ENCODE measurements around the gene SRC.
A peak's percentile ranks its signal among the peaks of the same experiment; 100 is the strongest.

The SRC gene

DNA sequence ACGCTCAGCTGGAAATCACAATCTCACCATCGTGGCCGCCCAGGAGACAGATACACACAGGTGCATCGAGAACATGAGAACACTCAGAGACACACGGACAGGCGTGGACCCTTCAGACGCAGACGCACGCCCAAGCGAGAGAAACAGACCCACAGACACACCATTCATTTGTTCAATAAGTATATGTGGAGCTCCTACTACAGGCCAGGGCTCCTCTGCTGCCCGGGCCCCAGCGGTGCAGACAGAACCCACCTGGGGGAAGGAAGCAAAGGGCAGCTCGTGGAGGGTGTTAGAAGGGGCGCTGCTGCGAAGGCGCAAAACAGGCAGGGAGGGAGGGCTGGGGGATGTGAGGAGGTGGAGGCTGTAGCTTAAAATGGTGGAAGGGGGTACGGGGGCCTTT lies 39.2 kb downstream of the SRC start:
- no peak for DNase-seq

DNA sequence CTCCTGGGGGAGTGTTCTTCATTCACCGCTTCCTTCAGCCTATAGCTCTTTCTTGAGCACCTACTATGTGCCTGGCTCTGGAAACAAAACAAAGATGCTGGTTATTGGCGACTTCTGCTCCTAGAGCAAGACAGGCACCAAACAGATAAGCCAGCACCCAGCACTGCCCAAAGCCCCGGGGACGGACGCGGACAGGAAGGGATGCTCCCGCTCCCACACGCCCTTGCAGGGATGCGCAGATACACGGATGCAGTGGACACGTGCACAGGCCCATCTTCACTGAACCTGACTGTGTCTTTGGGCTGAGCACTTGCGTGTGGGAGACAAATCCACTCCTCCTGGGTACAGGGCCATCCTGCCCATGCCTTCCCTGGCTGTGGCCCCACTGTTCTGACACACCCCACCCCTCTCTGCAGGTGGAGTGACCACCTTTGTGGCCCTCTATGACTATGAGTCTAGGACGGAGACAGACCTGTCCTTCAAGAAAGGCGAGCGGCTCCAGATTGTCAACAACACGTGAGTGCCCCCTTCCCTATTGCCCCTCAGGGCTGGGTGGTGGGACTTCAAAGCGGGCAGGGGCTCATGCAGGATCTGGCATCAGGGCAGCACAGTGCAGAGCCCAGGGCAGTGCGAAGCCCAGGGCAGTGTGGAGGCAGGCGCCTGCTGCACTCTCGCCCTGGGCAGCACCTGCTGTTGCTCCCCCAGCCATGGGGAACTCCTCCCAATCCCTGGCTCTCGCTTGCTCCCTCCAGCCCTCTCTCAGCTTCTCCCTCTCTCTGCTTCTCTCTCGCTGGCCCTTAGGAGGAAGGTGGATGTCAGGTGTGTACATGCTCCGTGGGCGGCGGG lies 39.9 kb downstream of the SRC start:
- no peak for DNase-seq

DNA sequence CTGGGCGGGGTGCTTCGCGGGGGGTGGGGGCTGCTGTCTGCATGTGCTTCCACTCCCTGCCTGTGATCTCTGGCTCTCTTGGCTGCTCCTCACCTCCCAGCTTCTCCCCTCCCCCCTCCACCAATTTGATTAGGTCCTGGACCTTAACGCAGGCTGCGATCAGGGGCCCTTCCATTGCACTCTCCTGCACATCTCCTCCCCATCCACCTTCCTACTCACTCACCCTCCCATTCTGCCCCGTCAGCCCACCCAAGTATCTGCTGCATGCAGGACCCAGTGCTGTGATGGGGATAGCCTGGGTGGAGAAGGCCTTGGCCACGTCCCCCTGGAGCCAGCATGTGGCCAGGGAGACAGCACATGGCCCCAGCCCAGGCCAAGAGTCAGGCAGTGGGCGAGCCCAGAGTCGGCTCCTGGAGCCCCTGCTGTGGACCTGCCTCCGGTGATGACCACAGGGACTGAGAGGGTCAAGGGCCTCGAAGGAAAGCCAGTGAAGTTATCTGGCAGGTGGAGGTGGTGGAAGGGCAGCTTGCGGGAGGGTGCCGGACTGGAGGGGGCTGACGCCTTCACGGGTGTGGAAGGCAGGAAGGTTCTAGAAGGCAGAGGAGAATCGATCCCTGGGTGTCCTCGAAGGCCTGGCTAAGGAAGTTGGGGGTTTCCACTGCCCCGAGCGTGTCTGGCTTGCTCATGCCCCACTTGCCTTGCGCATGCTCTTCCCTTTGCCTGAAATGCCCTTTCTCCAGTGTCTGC lies 40.7 kb downstream of the SRC start:
- no peak for DNase-seq

DNA sequence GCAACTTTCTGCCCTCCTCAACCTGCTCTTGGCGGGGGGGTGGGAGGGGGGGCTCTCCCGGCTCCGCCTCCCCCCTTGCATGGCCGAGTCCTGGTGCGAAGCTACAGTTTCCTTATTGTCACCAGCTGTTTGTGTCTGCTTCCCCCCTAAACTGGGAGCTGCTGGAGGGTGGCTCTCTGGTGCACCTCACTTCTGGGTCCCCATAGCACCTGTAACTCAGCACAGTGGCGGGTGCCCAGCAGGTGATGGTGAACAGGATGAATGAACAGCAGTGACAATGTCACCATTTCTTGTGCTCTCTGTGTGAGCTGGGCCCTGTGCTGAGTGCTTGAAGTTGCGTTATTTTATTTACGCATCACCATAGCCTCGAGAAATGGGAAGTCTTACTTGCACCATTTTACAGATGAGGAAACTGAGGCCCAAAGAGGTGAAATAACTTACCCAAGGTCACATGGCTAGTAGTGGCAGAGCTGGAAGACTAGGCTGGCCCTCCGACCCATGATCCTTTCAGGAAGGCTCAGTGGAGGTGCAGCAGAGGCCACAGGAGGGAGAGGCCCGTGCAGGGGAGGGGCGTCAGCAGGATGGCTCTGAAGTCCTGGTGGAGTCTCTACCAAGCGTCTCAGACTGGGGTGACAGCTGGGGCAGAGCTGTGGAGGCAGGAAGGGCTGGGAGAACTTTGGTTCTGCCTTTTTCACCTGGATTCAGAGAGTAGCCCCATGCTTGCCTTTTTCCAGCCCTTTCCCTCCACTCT lies 41.8 kb downstream of the SRC start:
- no peak for DNase-seq

DNA sequence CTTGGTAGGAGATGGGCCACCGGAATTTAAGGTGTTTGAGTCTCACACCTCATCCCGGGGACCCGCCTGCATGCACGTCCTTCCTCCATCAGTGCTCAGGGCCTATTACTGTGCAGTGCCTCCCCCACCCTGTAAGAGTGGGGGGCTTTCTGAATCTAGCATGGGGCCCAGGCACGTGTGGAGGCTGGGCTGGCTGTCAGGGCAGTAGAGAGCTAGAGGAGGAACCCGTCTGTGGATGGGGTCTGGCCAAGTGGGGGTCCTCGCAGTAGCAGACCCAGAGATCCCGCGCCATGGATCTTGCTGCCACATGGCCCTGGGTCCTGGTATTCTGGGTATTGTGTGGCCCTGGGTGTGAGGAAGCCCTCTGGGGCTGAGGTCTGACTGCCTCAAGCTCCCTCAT lies 42.9 kb downstream of the SRC start:
- no peak for DNase-seq

DNA sequence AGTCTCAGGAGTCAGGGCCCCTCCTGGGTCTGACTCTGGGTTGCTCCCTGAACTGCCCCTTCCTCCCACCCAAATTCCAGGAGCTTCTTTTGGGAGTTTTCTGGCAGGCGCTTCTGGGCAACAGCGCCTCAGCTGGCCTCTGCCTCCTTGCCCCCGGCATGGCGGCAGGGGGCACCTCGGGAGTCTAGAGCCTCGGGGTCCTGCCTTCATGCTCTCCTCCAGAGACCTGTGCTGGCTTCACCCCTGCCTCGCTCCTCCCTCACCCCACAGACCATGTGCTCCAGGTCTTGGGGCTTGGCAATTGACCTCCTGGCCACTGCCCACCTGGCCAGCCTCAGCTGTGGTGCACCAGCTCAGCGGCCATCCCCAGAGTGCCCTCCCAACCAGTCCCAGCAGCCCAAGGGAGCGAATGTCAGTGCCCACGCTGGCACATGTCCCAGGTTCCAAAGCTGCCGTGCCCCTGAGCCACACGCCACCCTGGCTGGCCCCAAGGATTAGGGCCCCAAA lies 43.4 kb downstream of the SRC start:
- DNase-seq = no peak

DNA sequence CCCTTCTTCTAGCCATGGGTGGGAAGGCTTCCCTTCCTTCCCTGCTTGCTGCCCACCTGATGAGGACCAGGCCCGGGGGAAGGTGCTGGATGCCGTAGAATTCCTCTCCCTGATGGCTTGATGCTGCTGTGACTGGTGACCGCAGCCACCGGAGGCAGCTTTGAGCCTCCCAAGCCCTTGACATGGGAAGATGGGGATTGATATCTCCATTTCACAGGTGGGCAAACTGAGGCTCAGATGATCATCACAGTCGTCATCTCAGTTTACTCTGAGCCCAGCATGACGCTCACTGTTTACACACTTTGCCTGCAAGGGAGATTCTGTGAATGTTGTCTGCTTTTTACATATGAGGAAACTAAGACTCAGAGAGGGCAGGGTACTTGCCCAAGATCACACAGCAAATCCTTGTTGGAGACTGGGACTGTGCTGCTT lies 43.9 kb downstream of the SRC start:
- DNase-seq = no peak

DNA sequence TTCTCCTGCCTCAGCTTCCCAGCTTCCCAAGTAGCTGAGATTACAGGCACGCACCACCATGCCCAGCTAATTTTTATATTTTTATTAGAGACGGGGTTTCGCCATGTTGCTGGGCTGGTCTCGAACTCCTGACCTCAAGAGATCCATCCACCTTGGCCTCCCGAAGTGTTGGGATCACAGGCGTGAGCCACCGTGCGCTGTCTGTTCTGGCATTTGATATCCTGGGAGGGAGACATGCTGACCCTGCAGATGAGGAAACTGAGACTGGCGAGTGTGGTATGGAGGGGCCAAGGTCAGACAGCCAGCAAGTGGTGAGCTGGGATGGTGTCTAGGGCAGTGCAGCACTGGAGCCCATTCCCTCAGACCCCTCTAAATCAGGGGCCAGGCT lies 44.6 kb downstream of the SRC start:
- no peak for DNase-seq

DNA sequence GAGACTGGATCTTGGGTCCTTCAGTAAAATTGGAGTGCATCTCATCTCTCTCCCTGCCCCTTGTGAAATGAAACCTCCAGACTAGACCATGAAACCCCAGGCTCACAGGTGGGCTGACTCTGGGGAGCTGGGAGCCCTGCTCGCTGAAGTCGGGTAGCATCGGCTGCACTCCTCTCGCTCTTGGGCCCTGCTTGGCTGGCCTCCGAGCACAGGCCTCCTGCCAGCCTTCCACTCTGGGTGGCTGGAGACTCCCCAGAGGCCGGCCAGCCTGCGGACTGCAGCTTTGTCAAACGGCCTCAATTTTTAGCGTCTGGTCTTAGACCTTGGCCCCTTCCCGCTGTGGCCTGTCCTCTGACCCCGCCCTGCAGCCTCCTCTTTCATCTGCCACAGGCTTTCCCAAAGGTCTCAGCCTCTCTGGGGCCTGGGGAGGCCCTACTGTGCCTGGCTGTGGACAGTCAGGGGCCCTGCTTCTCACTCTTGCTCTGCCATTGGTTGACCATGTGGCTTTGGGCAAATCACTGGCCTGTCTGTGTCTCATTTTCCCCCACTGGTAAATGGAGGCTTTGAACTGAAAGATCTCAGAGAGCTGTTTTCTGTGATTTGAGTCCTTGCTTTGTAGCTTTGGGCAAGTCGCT lies 45.1 kb downstream of the SRC start:
- DNase-seq = no peak

DNA sequence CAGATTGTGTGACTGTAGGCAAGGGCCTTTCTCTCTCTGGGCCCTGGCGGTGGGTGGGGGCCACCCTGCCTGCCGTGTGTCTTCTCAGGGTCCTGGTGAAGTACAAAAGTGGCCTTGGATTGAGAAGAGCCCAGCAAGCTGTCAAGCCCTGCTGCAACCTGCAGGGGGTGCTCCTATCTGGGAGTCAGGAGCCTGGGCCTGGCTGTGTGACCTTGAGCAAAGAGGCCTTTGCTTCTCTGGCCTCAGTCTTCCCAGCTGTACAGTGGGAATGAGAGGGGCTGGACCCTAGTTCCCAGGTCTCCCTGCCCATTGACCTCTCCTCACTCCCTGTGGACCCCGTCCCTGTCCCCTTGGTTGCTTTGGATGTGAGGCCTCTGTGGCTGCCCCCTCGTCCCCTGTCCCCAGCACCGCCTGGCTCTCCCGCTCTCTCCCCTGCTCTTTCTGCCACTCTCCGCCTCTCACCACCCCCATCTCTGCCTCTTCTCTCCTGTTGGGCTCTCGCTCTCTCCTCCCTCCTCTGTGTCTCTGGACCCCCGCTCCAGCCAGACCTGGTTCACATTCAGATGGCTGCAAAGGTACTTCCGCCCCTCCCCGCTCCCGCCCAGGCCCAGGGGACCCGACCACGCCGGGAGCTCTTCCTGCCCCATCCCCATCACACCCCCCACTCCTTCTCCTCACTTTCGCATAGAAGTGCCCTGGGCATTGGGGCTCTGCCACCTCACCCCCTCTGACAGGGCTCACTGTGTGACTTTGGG lies 46.7 kb downstream of the SRC start:
- DNase-seq = peak; percentile 34 to 36

DNA sequence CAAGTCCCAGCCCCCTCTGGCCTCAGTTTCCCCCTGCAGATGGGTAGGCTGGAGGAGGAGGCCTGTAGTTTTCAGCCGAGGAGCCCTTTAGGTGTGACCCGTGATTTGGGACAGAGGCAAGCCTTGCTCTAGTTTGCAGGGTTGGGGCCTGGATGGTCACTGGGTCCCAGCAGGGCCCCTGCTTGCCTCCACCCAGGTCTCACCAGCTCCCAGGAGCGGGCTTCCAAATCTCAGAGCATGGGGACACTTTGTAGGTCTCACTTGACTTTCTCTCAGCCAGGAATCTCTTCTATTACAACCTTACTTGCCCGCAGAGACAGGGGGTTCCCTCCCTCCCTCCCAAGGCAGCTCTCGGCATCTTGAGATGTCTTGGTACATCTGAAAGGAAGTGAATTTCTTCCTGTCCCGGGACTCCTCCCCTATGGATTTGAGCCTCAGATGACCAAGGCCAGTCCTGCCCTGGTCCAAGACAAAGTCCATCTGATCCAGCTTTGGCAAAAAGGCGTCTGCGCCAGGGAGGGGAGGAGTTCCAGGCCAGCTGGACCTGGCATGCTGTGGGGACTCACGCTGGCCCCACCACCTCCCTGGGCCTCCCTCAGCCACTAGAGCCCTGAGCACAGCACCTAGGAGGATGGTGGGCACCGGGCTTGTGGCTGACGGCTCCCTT lies 47.4 kb downstream of the SRC start:
- DNase-seq = no peak

DNA sequence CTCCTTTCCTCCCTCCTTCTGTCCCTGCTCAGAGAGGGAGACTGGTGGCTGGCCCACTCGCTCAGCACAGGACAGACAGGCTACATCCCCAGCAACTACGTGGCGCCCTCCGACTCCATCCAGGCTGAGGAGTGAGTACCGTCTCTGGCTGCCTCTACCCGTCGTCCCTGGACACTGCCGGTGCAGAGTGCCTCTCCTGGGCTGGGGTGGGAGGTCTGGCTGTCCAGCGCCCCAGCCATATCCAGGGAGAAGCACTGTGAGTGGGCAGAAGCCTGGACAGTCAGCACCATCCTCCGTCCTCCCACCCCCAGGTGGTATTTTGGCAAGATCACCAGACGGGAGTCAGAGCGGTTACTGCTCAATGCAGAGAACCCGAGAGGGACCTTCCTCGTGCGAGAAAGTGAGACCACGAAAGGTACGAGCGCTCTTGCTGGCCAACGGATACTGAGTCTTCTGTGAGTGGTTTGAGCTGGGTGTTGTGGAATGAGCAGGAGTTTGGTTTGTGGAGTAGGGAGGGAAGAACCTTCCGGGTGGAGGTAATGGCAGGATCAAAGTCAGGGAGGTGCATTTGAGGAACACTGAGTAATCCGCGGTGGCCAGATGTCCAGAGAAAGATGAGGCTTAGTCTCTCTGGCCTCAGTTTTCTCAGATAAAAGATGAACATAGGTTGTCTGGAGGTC lies 48.1 kb downstream of the SRC start:
- no peak for DNase-seq

DNA sequence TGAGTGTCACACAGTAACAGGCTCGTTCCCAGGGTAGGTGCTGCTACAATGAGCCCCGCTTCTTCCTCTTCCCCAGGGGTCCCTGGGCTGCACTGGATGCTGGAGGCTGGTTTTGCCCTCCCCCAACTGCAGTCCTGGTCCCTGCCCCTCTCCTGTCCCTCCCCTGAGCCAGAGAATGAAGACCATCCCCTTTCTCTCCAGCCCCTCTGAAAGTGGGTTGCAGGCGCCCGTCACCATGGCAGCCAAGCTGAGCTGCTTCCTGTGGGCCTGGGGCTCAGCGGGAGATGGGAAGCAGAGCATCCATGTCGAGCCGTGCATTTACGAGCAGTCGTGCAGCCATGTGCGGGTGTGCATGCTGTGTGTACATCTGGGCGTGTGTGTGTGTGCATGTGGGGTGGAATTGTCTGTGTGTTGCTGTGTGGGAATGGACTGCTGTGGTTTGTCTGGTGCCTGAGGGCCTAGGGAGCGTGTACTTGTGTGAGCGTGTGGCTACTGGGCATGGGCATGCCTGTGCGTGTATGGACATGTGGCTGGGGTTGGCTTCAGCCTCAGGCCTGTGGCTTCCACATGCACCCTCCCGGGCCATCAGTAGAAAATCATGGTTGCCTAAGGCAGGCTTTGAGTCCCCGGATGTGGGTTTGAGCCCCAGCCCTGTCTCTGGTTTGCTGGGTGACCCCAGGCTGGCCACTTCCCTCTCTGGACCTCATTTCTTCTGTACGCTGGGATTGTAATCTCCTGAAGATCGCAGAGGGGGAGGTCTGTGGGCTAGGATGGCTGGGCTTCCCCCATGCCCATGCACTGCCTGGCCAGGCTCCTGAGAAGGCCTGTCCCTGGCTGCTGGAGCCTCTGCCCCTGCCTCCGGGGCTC lies 48.8 kb downstream of the SRC start:
- DNase-seq = no peak

DNA sequence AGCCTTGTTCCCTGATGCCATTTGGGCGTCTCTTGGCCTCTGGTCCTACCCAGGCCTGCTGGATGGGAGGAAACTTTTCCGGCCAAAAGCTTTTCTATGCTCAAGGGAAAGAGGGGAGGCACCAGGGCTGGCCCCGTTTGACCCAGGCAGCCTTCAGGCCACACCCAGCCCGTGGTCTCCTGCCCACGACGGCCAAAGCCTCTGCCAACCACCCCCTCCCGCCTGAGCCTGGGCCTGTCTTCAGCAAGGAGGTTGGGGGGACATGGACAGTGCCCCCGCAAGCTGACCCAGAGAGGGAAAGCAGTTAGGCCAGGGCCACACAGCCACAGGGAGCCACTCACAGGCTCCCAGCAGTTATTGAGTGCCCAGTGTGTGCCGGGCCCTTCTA lies 49.5 kb downstream of the SRC start:
- DNase-seq = no peak

DNA sequence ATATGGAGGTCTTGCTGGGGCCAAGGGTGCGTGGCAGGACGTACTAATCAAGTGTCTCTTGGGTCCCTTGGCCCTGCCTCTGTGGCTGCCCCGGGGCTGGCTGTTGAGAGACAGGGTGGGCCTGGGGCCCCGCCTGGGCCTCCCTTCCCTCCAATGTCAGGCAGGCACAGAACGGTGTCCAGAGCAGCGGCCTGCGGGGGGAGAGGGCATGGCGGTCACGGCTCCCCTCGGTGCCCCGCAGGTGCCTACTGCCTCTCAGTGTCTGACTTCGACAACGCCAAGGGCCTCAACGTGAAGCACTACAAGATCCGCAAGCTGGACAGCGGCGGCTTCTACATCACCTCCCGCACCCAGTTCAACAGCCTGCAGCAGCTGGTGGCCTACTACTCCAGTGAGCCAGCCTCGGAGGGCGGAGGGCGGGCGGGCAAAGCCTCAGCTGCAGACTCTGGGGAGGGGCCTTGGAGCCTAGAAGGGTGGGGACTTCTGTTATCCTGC lies 50.0 kb downstream of the SRC start:
- DNase-seq = peak in 1 of 2 experiments; percentile 13

DNA sequence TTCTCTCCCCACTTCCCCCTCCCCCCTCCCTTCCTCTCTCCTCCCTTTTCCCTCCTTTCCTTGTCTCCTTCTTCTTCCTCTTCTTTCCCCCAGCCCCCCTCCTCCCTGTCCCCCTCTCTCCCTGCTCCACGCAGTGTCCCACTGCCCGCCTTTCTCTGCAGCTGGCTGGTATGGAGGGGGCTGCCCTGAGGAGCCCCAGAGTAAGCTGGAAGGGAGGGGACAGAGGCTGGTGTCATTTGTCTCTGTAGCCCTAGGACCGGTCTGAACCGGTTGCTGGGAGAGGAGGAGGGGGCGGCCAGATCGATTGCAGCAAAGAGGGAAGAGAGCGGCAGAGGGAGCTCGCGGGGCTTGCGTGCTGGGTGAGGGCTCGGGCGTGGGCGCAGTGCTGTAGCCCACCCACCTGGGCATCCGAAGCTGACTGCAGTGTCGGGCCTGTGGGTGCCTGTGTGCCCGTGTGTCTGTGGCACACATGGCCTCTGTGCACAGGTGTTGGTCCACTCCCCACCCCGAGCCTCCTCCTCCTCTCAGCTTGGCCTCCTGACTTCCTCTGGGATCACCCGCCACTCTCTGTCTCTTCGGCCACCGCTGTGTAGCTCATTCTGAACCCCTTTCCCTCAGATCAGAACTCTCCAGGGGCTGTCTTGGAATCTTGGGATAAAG lies 50.6 kb downstream of the SRC start:
- peak; percentile 21 to 24 for DNase-seq

DNA sequence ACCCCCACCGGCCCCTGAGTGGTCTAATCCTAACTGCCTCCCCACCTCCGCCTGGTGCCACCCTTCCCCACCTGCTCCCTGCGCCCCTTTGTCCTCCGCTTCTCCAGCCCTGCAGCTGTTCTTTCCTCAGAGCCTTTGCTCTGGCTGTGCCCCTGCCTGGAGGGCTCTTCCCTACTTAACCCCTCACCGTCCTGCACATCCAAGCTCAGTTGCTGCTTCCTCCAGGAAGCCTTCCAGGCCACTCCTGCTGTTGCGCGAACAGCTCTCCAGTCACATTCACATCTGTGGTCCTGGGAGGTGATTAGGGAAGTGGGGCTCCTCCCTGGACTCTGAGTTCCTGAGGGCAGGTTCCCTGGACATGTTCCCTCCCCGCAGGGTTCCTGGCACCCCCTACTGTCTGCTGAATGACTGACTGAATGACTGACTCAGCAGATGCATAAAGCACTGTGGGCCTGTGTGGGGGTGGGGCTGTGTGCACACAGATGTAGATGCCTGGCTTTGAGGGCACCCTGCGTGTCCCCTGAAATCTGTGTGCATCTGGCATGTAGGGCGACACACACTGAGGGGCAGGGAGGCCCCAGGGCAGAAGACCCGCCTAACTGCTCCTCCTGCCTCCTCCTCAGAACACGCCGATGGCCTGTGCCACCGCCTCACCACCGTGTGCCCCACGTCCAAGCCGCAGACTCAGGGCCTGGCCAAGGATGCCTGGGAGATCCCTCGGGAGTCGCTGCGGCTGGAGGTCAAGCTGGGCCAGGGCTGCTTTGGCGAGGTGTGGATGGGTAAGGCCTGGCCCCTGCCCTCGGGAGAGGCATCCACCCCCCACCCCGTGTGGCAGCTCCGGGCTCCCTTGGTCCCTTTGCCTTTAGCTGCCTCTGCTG lies 51.4 kb downstream of the SRC start:
- no peak for DNase-seq

All from Kasumi-1 (cell line).